Keratinocyte (primary cell): ENCODE results near the gene EEF1A2. TPM values are rescaled to one million over a fixed set of nuclear protein-coding genes. Genes with fewer than 3 reads are reported as not detected.

Experiments
- DNase-seq: peaks from one replicate; pipeline ENCODE4 v3.0.0-alpha.2; 2011; ENCODE audit warnings: low read depth, missing footprints, low spot score
- FAIRE-seq: peaks from 2 replicates; lab custom pipeline; 2011; peaks lifted over from hg19 to GRCh38; lab: Jason Lieb, UNC
- H2AFZ ChIP-seq: 2 replicates; pipeline ENCODE4 v1.6.0; 2012; ENCODE audit warnings: low read length, control low read depth, inconsistent platforms; ENCODE audit not compliant: control insufficient read depth
- H3K27ac ChIP-seq: 2 replicates; pipeline ENCODE4 v1.5.1; 2011; ENCODE audit warnings: low read length; ENCODE audit not compliant: control insufficient read depth, insufficient read depth
- H3K27me3 ChIP-seq: 3 replicates; pipeline ENCODE4 v1.6.0; 2011; ENCODE audit warnings: low read length; ENCODE audit not compliant: control insufficient read depth, insufficient read depth; ENCODE audit errors: extremely low read depth
- H3K36me3 ChIP-seq, 2 experiments: 2 replicates in 1 of 2; 3 replicates in 1 of 2; pipeline ENCODE4 v1.5.1; 2011; ENCODE audit warnings: low read length in 2 of 2, mild to moderate bottlenecking in 1 of 2; ENCODE audit not compliant: control insufficient read depth in 2 of 2, insufficient read depth in 2 of 2; ENCODE audit errors: extremely low read depth in 1 of 2
- H3K4me1 ChIP-seq: 3 replicates; pipeline ENCODE4 v1.5.1; 2011; ENCODE audit warnings: low read length; ENCODE audit not compliant: control insufficient read depth, insufficient read depth; ENCODE audit errors: extremely low read depth
- H3K4me2 ChIP-seq: 3 replicates; pipeline ENCODE4 v1.6.0; 2011; ENCODE audit warnings: low read depth, low read length; ENCODE audit not compliant: control insufficient read depth, insufficient read depth; ENCODE audit errors: extremely low read depth
- H3K4me3 ChIP-seq, 3 experiments: fragments of 200-600 bp in 1 of 3; sonication (generic) in 1 of 3; 2 replicates in 2 of 3; 3 replicates in 1 of 3; pipeline ENCODE4 v1.5.1; 2011 to 2016; ENCODE audit warnings: low read length in 3 of 3, mild to moderate bottlenecking in 3 of 3, control low read depth in 2 of 3, inconsistent platforms in 1 of 3, low read depth in 1 of 3, mixed read lengths in 1 of 3, mixed run types in 1 of 3, moderate library complexity in 1 of 3; ENCODE audit not compliant: control insufficient read depth in 2 of 3, insufficient read depth in 2 of 3; ENCODE audit errors: extremely low read depth in 1 of 3
- H3K79me2 ChIP-seq: 2 replicates; pipeline ENCODE4 v1.6.0; 2012; ENCODE audit warnings: low read length; ENCODE audit not compliant: control insufficient read depth, insufficient read depth
- H3K9ac ChIP-seq: 3 replicates; pipeline ENCODE4 v1.6.0; 2011; ENCODE audit warnings: low read length; ENCODE audit not compliant: control insufficient read depth, insufficient read depth; ENCODE audit errors: extremely low read depth
- H3K9me1 ChIP-seq: 3 replicates; pipeline ENCODE4 v1.6.0; 2011; ENCODE audit warnings: low read length; ENCODE audit not compliant: control insufficient read depth, insufficient read depth; ENCODE audit errors: extremely low read depth
- H3K9me3 ChIP-seq: 2 replicates; pipeline ENCODE4 v1.5.1; 2012; ENCODE audit warnings: low read depth, low read length; ENCODE audit not compliant: control insufficient read depth
- H4K20me1 ChIP-seq: 3 replicates; pipeline ENCODE4 v1.6.0; 2011; ENCODE audit warnings: low read length; ENCODE audit not compliant: control insufficient read depth, insufficient read depth; ENCODE audit errors: extremely low read depth
- EZH2 ChIP-seq: IDR thresholded peaks from one replicate; pipeline ENCODE4 v1.6.1; 2012; ENCODE audit warnings: inconsistent platforms, mild to moderate bottlenecking, low read length, moderate library complexity
- dilution Hi-C: fragments of 300-500 bp; cut with MboI; formaldehyde crosslinking; loops from one replicate; pipeline ENCODE4 v1.7.0; 2020; ENCODE audit warnings: low sequenced_read_pairs; ENCODE audit not compliant: extremely low pct_ligation_motif_present
- polyA plus RNA-seq, 5 experiments: library from polyadenylated mRNA; depleted of rRNA in 3 of 5; stranded (reverse) in 3 of 5; stranded (forward) in 1 of 5; unstranded in 1 of 5; fragments of >200 nt; gene quantifications; 1 replicate in 1 of 5; 2 replicates in 3 of 5; 3 replicates in 1 of 5; pipeline versions ENCODE4 v1.2.1 to v1.2.3, GENCODE V29; 2011 to 2012; ENCODE audit warnings: missing spikeins in 2 of 5, low read depth in 1 of 5, low replicate concordance in 1 of 5
- TF ChIP-seq, protein P1 (sequence below), 3 experiments: IDR thresholded peaks in 1 of 3; conservative IDR thresholded peaks in 1 of 3; optimal IDR thresholded peaks in 1 of 3; 2 replicates in 2 of 3; 3 replicates in 1 of 3; pipeline versions ENCODE3 to v1.5.1; 2011; ENCODE audit warnings: low read length in 3 of 3, mild to moderate bottlenecking in 3 of 3, moderate library complexity in 2 of 3, control low read depth in 1 of 3, inconsistent platforms in 1 of 3; ENCODE audit not compliant: insufficient read depth in 2 of 3; ENCODE audit errors: extremely low read depth in 1 of 3

EEF1A2 gene
- polyA plus RNA-seq, 1 donor (not counting 4 experiments of a cell fraction or from before 2014, with no cell fraction given) = 0.12 TPM

GRCh38 chr20:63505723-63506122 is 6.8 kb upstream of the EEF1A2 start:
- Histone ChIP-seq H3K9me1 (no peaks in the 10 kb centered on the region), H3K27me3 (peaks cover 46% of the 10 kb centered on the region), H3K9ac (no peak overlapping the region), H3K4me3 (no peak overlapping the region), H2AFZ (no peak overlapping the region), H3K4me2 (no peak overlapping the region), H3K79me2 (no peaks in the 10 kb centered on the region), H3K4me1 (no peaks in the 10 kb centered on the region), H3K9me3 (no peaks in the 10 kb centered on the region), H4K20me1 (peaks cover 2% of the 10 kb centered on the region), H3K36me3 (no peaks in the 10 kb centered on the region), H3K27ac (no peak overlapping the region)
- dilution Hi-C loops = no loop called here
- DNase-seq (no peak), FAIRE-seq (no peak)
- TF ChIP-seq, protein P1, sequence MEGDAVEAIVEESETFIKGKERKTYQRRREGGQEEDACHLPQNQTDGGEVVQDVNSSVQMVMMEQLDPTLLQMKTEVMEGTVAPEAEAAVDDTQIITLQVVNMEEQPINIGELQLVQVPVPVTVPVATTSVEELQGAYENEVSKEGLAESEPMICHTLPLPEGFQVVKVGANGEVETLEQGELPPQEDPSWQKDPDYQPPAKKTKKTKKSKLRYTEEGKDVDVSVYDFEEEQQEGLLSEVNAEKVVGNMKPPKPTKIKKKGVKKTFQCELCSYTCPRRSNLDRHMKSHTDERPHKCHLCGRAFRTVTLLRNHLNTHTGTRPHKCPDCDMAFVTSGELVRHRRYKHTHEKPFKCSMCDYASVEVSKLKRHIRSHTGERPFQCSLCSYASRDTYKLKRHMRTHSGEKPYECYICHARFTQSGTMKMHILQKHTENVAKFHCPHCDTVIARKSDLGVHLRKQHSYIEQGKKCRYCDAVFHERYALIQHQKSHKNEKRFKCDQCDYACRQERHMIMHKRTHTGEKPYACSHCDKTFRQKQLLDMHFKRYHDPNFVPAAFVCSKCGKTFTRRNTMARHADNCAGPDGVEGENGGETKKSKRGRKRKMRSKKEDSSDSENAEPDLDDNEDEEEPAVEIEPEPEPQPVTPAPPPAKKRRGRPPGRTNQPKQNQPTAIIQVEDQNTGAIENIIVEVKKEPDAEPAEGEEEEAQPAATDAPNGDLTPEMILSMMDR (optimal IDR thresholded peaks at IDR 0.05 in 1 of 3, IDR thresholded peaks at IDR 0.05 in 1 of 3, conservative IDR thresholded peaks at IDR 0.05 in 1 of 3; ENCODE audit: extremely low read depth in 1 of 3, insufficient read depth in 2 of 3, low read length in 3 of 3) = no peak
- TF ChIP-seq EZH2 = no peak

GRCh38 chr20:63505281-63505680 is 6.4 kb upstream of the EEF1A2 start:
- Histone ChIP-seq H3K27me3 (peaks cover 49% of the 10 kb centered on the region), H3K4me1 (no peaks in the 10 kb centered on the region), H4K20me1 (peaks cover 2% of the 10 kb centered on the region), H3K9ac (no peak overlapping the region), H3K27ac (no peak overlapping the region), H3K36me3 (no peaks in the 10 kb centered on the region), H3K79me2 (no peaks in the 10 kb centered on the region), H2AFZ (no peak overlapping the region), H3K4me3 (no peak overlapping the region), H3K9me3 (no peaks in the 10 kb centered on the region), H3K4me2 (no peak overlapping the region), H3K9me1 (no peaks in the 10 kb centered on the region)
- dilution Hi-C loops = no loop called here
- no peak for TF ChIP-seq EZH2
- TF ChIP-seq, protein P1 (optimal IDR thresholded peaks at IDR 0.05 in 1 of 3, IDR thresholded peaks at IDR 0.05 in 1 of 3, conservative IDR thresholded peaks at IDR 0.05 in 1 of 3; ENCODE audit: extremely low read depth in 1 of 3, insufficient read depth in 2 of 3, low read length in 3 of 3) = no peak
- DNase-seq = no peak
- FAIRE-seq = no peak
